HEK293 (cell line): Measurements from ENCODE around the gene ST8SIA5.
"Not testable (repeated sequence)": the region's sequence is repeated elsewhere in the genome, so short reads cannot be mapped to it uniquely, and the experiment has no call there.

Experiments used
- CTCF ChIA-PET: fragments of 350-600 bp; formaldehyde crosslinking; extraction: SDS; loops from one replicate; lab custom pipeline; 2021; ENCODE audit warnings: antibody characterized with exemption; lab: Yijun Ruan, JAX
- POLR2A ChIA-PET: fragments of 300-600 bp; formaldehyde crosslinking; extraction: SDS; loops from one replicate; lab custom pipeline; 2020; ENCODE audit warnings: antibody characterized with exemption, inconsistent platforms; lab: Yijun Ruan, JAX
- H3K27ac ChIP-seq: fragments of 200-500 bp; sonication (Bioruptor generic); 2 replicates; pipeline ENCODE4 v1.5.1; 2014; ENCODE audit warnings: low read depth, low read length, control low read depth, inconsistent platforms; ENCODE audit errors: extremely low read depth
- H3K36me3 ChIP-seq, 2 experiments: fragments of 200-500 bp in 1 of 2; sonication (Bioruptor generic) in 1 of 2; 1 replicate in 1 of 2; 2 replicates in 1 of 2; pipeline ENCODE4 v1.5.1; 2014 to 2017; ENCODE audit warnings: inconsistent platforms in 2 of 2, low read length in 2 of 2; ENCODE audit not compliant: control insufficient read depth in 2 of 2, insufficient read depth in 1 of 2
- H3K4me1 ChIP-seq: fragments of 200-500 bp; sonication (Bioruptor generic); 2 replicates; pipeline ENCODE4 v1.5.1; 2014; ENCODE audit warnings: mild to moderate bottlenecking, low read length, inconsistent platforms; ENCODE audit not compliant: control insufficient read depth, insufficient read depth
- H3K4me3 ChIP-seq: 2 replicates; pipeline ENCODE4 v1.5.1; 2011; ENCODE audit warnings: low read depth, mild to moderate bottlenecking, control low read depth, low read length, moderate library complexity
- H3K9me3 ChIP-seq: fragments of 200-500 bp; sonication (Bioruptor generic); 2 replicates; pipeline ENCODE4 v1.5.1; 2014; ENCODE audit warnings: low read depth, low read length, inconsistent platforms; ENCODE audit not compliant: control insufficient read depth, insufficient read depth
- IKZF3 ChIP-seq: fragments of 450-650 bp; IDR thresholded peaks from 2 replicates; pipeline ENCODE4 v1.5.0; 2018; ENCODE audit warnings: missing biosample characterization, mild to moderate bottlenecking, missing genetic modification characterization, moderate library complexity
- SALL2 ChIP-seq: fragments of 450-650 bp; formaldehyde crosslinking; IDR thresholded peaks from 2 replicates; pipeline ENCODE4 v1.5.0; 2017; ENCODE audit warnings: missing biosample characterization, mild to moderate bottlenecking, missing genetic modification characterization, borderline replicate concordance
- SCRT1 ChIP-seq: fragments of 450-650 bp; formaldehyde crosslinking; IDR thresholded peaks from 2 replicates; pipeline ENCODE4 v1.5.1; 2016; ENCODE audit warnings: missing biosample characterization, missing genetic modification characterization, borderline replicate concordance
- SP3 ChIP-seq: fragments of 450-650 bp; formaldehyde crosslinking; IDR thresholded peaks from 2 replicates; pipeline ENCODE4 v1.5.1; 2016; ENCODE audit warnings: missing biosample characterization, missing genetic modification characterization
- ZFHX2 ChIP-seq: fragments of 450-650 bp; formaldehyde crosslinking; conservative IDR thresholded peaks from 2 replicates; pipeline ENCODE4 v1.5.1; 2016; ENCODE audit warnings: missing biosample characterization, missing genetic modification characterization
- ZFP41 ChIP-seq: fragments of 450-650 bp; formaldehyde crosslinking; IDR thresholded peaks from 2 replicates; pipeline ENCODE4 v1.5.1; 2016; ENCODE audit warnings: missing biosample characterization, missing genetic modification characterization, borderline replicate concordance
- ZIC2 ChIP-seq: fragments of 450-650 bp; formaldehyde crosslinking; IDR thresholded peaks from 2 replicates; pipeline ENCODE4 v1.5.1; 2016; ENCODE audit warnings: missing biosample characterization, missing genetic modification characterization
- ZNF140 ChIP-seq: fragments of 450-650 bp; formaldehyde crosslinking; IDR thresholded peaks from 2 replicates; pipeline ENCODE4 v1.5.1; 2016; ENCODE audit warnings: missing biosample characterization, missing genetic modification characterization
- ZNF26 ChIP-seq: fragments of 450-650 bp; formaldehyde crosslinking; IDR thresholded peaks from 2 replicates; pipeline ENCODE4 v1.5.1; 2016; ENCODE audit warnings: missing biosample characterization, missing genetic modification characterization
- ZNF280C ChIP-seq: fragments of 450-650 bp; formaldehyde crosslinking; IDR thresholded peaks from 2 replicates; pipeline ENCODE4 v1.5.1; 2016; ENCODE audit warnings: missing biosample characterization, missing genetic modification characterization
- ZNF341 ChIP-seq: fragments of 450-650 bp; formaldehyde crosslinking; IDR thresholded peaks from 2 replicates; pipeline ENCODE4; 2016; ENCODE audit warnings: low read depth, missing biosample characterization, missing genetic modification characterization
- ZNF654 ChIP-seq: fragments of 450-650 bp; formaldehyde crosslinking; IDR thresholded peaks from 2 replicates; pipeline ENCODE4 v1.5.1; 2016; ENCODE audit warnings: low read depth, missing biosample characterization, missing genetic modification characterization
- ZNF777 ChIP-seq: fragments of 450-650 bp; formaldehyde crosslinking; IDR thresholded peaks from 2 replicates; pipeline ENCODE4 v1.5.1; 2017; ENCODE audit warnings: missing biosample characterization, missing genetic modification characterization, borderline replicate concordance
- ZNF791 ChIP-seq: fragments of 450-650 bp; formaldehyde crosslinking; IDR thresholded peaks from 2 replicates; pipeline ENCODE4 v1.5.1; 2016; ENCODE audit warnings: missing biosample characterization, missing genetic modification characterization
- ZNF843 ChIP-seq: fragments of 450-650 bp; formaldehyde crosslinking; IDR thresholded peaks from 2 replicates; pipeline ENCODE4 v1.5.1; 2016; ENCODE audit warnings: missing biosample characterization, missing genetic modification characterization
- TF ChIP-seq, protein P1 (sequence below): fragments of 450-650 bp; formaldehyde crosslinking; IDR thresholded peaks from 2 replicates; pipeline ENCODE4 v1.5.1; 2016; ENCODE audit warnings: missing biosample characterization, missing genetic modification characterization
- TF ChIP-seq, protein P2 (sequence below): fragments of 450-650 bp; formaldehyde crosslinking; IDR thresholded peaks from 2 replicates; pipeline ENCODE4 v1.5.1; 2016; ENCODE audit warnings: missing biosample characterization, missing genetic modification characterization
- TF ChIP-seq, protein P3 (sequence below): fragments of 450-650 bp; formaldehyde crosslinking; IDR thresholded peaks from 2 replicates; pipeline ENCODE4 v1.5.0; 2017; ENCODE audit warnings: missing biosample characterization, missing genetic modification characterization, borderline replicate concordance

The ST8SIA5 gene

GRCh38 chr18:46756559-46757201, at the start of gene ST8SIA5 (continued):
- peak; percentile 15; the same call in 1 of the 2 replicates for TF ChIP-seq ZNF843 (tag by site-specific recombination)
- TF ChIP-seq ZFHX2, result peak; percentile 75
- no peak for TF ChIP-seq ZFP41 (tag by site-specific recombination)
- TF ChIP-seq IKZF3 (tag by site-specific recombination), result no peak

DNA sequence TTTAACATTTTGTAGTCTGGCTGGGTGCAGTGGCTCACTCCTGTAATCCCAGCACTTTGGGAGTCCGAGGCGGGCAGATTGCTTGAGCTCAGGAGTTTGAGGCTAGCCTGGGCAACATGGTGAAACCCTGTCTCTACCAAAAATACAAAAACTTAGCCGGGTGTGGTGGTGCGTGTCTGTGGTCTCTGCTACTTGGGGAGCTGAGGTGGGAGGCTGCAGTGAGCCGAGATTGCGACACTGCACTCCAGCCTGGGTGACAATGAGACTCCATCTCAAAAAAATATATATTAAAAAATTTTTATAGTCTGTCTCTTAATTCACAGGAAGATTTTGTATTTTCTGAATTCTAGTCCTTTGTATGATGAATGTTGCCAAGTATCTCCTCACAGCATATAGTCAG, 39.1 kb upstream of the ST8SIA5 start:
- H3K27ac ChIP-seq, POLR2A ChIA-PET, H3K4me1 ChIP-seq, H3K4me3 ChIP-seq, CTCF ChIA-PET, H3K36me3 ChIP-seq, H3K9me3 ChIP-seq: not testable (repeated sequence)

DNA sequence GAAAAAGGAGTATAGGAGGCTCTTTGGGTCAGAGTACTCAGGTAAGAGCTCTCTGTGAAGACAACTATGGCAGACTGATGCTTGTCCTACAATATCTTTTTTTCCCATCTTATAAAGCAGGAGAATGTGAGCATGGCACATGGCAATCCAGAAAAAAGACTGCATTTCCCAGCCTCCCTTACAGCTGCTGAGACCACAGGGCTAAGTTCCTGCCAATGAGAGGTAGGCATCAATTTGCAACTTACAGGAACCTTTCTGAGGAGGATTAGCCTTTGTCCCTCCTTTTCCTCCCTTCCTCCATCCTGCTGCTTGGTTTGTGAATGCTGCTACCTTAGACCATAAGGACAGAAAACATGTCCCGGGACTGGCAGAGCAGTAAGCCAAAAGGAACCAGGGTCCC, 37.8 kb upstream of the ST8SIA5 start:
- Histone ChIP-seq H3K4me3 (no peak overlapping the region), H3K27ac (no peak overlapping the region), H3K9me3 (no peaks in the 10 kb centered on the region), H3K36me3 (no peaks in the 10 kb centered on the region), H3K4me1 (no peaks in the 10 kb centered on the region)
- POLR2A ChIA-PET, result no interaction called here
- TF ChIP-seq ZNF341 (tag by site-specific recombination), result no peak
- TF ChIP-seq, protein P1, sequence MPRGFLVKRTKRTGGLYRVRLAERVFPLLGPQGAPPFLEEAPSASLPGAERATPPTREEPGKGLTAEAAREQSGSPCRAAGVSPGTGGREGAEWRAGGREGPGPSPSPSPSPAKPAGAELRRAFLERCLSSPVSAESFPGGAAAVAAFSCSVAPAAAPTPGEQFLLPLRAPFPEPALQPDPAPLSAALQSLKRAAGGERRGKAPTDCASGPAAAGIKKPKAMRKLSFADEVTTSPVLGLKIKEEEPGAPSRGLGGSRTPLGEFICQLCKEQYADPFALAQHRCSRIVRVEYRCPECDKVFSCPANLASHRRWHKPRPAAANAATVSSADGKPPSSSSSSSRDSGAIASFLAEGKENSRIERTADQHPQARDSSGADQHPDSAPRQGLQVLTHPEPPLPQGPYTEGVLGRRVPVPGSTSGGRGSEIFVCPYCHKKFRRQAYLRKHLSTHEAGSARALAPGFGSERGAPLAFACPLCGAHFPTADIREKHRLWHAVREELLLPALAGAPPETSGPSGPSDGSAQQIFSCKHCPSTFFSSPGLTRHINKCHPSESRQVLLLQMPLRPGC, result no peak
- no peak for TF ChIP-seq ZNF26
- TF ChIP-seq ZFHX2, result no peak
- TF ChIP-seq ZNF777 (tag by site-specific recombination), result no peak
- TF ChIP-seq ZNF280C (tag by site-specific recombination), result no peak
- no peak for TF ChIP-seq SP3 (tag by site-specific recombination)
- no peak for TF ChIP-seq ZNF654
- TF ChIP-seq ZNF140, result no peak
- CTCF ChIA-PET, result interaction anchor here (0.7 kb wide), 1 partner anchor 313 kb away, joined by 3 read pairs; no protein-coding TSS in a partner anchor

DNA sequence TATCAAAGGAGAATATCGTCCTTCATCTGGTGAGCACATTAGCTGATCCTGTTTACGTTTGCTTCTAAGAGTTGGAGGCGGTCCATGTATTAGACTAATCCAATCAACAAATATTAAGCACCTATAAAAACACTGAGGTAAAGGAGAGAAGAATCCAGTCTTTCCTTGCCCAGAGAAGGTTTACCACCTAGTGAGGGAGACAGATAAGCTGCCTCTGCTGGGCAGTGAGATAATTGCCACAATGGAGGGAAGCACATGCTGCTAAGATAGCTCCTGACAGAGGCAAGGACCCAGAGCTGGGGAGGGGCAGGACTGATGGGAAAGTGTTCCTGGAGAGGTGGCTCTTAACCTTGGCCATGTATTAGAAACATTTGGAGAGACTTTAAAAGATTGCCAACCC, 36.7 kb upstream of the ST8SIA5 start:
- CTCF ChIA-PET, result interaction anchor here (0.5 to 1.2 kb wide), 4 partner anchors 14 to 239 kb away, joined by 3 to 7 read pairs (median 3); no protein-coding TSS in a partner anchor
- Histone ChIP-seq H3K36me3 (no peaks in the 10 kb centered on the region), H3K9me3 (no peaks in the 10 kb centered on the region), H3K27ac (no peak overlapping the region), H3K4me1 (no peaks in the 10 kb centered on the region), H3K4me3 (no peak overlapping the region)
- TF ChIP-seq ZNF791, result no peak
- TF ChIP-seq, protein P2, sequence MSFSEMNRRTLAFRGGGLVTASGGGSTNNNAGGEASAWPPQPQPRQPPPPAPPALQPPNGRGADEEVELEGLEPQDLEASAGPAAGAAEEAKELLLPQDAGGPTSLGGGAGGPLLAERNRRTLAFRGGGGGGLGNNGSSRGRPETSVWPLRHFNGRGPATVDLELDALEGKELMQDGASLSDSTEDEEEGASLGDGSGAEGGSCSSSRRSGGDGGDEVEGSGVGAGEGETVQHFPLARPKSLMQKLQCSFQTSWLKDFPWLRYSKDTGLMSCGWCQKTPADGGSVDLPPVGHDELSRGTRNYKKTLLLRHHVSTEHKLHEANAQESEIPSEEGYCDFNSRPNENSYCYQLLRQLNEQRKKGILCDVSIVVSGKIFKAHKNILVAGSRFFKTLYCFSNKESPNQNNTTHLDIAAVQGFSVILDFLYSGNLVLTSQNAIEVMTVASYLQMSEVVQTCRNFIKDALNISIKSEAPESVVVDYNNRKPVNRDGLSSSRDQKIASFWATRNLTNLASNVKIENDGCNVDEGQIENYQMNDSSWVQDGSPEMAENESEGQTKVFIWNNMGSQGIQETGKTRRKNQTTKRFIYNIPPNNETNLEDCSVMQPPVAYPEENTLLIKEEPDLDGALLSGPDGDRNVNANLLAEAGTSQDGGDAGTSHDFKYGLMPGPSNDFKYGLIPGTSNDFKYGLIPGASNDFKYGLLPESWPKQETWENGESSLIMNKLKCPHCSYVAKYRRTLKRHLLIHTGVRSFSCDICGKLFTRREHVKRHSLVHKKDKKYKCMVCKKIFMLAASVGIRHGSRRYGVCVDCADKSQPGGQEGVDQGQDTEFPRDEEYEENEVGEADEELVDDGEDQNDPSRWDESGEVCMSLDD (tag by site-specific recombination), result no peak
- peak; percentile 18; the same call in 1 of the 2 replicates for TF ChIP-seq ZIC2 (tag by site-specific recombination)
- TF ChIP-seq SALL2, result no peak
- TF ChIP-seq, protein P3, sequence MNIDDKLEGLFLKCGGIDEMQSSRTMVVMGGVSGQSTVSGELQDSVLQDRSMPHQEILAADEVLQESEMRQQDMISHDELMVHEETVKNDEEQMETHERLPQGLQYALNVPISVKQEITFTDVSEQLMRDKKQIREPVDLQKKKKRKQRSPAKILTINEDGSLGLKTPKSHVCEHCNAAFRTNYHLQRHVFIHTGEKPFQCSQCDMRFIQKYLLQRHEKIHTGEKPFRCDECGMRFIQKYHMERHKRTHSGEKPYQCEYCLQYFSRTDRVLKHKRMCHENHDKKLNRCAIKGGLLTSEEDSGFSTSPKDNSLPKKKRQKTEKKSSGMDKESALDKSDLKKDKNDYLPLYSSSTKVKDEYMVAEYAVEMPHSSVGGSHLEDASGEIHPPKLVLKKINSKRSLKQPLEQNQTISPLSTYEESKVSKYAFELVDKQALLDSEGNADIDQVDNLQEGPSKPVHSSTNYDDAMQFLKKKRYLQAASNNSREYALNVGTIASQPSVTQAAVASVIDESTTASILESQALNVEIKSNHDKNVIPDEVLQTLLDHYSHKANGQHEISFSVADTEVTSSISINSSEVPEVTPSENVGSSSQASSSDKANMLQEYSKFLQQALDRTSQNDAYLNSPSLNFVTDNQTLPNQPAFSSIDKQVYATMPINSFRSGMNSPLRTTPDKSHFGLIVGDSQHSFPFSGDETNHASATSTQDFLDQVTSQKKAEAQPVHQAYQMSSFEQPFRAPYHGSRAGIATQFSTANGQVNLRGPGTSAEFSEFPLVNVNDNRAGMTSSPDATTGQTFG (tag by site-specific recombination), result no peak
- TF ChIP-seq SCRT1 (tag by site-specific recombination), result no peak
- POLR2A ChIA-PET, result interaction anchor here (0.6 kb wide), 1 partner anchor 129 kb away, joined by 3 read pairs; no protein-coding TSS in a partner anchor
